GM21515 (cell line): ENCODE measurements around the gene PTPN21.
A peak's percentile ranks its signal among the peaks of the same experiment; 100 is the strongest.

Source experiments
- ATAC-seq: cut with Tn5 transposase; IDR thresholded peaks from one replicate; pipeline ENCODE4 v1.9.1; 2021; ENCODE audit not compliant: unreplicated experiment

PTPN21 gene

DNA sequence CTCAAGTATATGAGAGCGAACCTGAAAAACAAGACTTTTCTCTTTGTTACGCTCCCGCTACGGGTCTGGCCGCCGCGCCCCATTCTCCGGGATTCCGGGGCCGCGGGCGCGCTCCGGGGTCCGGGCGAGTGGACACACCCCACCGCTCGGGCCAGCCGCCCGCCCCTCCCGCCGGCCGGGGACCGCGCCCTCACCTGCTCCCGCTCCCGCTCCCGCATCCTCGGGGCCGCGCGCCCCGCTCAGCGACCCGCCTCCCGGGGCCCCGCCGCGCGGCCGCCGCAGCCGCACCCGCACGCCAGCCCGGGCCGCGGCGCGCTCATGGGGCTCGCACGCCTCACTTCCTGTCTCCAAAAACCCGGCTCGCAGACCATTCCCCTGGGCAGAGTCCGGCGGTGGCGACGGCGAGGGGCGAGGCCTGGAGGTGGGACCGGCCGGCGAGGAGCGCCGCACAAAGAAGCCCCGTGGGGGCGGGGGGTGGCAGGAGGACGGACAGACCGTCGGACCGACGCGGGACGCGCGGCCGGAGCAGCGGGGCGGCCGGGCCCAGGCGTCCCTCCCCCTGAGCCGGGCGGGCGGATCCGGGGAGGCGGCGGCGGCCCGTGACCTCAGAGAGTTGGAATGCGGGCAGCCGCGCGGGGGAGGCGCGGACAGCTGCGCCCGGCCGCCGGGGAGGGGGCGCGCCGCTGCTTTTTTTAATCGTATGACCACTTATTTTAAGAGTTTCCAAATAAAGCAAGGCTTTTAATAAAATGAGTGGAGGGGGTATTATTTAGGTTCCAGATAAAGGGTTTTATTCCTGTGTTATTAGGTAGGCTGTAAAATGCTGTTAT, at the start of gene PTPN21:
Gene PTPN21 (minus strand): TSS at position 551 of the 830 bp plus-strand sequence. CDS start 4,590 bp downstream, outside the sequence.
- ATAC-seq, result peak; percentile 53

DNA sequence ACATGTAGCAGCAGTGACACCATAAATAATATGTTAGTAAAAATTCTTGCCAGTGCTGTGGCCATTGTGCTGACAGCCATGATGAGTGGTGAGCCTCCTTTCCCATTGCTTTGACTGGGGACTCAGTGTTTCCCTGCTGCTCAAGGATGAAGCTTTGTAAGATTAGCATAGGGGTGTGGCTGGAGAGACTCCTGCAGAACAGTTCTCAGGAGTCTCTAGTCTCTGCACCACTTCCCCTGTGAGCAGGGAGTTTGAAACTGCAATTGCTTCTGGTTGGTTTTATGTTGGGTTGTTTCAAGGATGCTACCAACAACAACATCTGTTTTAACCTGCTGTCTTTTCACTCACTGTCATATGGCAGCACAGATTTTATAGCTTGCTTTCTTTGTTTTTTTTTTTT, 49.4 kb upstream of the PTPN21 start:
- ATAC-seq, result no peak

DNA sequence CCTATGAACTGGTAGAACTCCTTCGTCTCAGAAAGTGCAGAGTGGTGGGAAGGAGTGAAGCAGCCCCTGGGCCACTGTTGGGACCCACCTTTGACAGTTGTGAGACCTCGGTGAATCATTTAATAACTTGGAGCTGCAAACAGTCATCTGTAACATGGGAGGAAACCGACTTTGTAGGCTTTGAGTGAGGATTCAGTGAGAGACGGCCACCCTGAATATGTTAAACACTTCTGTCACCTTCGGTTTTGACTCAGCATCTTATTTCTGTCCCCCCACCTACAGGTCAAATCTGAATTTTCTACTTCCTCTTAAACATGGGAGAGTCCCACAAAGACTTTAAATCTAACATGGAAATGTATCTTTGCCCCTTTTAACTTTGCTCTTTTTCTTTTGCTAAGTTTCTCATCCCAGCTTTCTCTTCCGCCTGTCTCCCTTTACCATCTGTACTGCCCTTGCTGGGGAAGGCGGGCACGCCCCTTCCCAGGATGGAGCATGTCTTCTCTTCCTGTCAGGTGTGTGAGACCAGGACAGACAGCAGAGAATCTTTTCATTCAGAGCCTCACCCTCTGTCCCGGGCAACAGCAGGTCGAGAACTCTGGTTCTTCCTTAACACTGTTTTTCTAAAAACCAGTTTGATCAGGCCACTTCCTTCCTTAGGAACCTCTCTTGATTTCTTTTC, 45.1 kb upstream of the PTPN21 start:
- ATAC-seq, result peak; percentile 89

DNA sequence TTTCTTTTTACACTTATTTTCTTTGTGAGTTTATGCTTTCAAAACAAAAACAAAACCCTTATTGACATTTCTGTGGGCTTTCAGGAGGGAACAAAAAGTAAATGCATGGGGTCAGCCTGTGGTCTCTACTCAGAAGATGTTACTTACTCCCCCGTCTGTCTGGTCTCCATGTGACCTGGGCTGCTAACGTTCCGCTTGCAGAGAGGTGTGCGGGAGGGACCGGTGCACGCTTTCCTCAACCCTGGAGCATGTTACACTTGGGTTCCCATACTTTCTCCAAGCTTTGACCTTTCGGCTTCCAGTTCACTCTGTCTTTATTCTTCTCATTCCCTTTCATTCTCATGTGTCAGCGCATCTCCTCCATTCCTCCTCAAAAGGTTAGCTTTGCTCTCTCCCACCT, 44.5 kb upstream of the PTPN21 start:
- peak; percentile 43 for ATAC-seq

DNA sequence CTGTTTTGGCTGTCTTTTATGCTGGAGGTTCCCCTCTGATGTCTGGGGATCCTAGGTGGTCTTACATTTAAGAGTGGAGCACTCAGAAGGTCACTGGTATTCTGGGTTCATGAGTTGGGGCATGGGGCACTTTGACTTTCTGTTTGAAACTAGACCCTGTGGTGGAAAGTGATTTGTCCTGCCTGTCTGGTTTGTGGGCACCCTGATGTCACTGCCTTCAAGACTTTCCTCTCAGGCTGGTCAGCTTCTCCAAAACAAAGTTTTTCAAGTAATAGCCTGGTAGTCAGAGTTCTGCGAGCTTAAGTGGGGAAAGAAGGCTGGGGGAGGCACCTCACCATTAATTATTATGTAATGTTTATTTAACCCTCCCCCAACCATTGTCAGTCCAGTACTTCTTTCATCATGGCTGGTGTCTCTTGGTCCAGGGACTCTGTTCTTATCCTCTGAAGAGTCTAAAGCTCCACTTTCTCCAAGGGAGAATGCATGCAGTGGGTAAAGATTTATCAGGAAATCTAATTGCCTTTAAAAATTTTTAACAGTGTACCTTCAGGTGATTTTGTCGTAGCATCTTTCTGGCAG, 43.4 kb upstream of the PTPN21 start:
- ATAC-seq, result no peak

DNA sequence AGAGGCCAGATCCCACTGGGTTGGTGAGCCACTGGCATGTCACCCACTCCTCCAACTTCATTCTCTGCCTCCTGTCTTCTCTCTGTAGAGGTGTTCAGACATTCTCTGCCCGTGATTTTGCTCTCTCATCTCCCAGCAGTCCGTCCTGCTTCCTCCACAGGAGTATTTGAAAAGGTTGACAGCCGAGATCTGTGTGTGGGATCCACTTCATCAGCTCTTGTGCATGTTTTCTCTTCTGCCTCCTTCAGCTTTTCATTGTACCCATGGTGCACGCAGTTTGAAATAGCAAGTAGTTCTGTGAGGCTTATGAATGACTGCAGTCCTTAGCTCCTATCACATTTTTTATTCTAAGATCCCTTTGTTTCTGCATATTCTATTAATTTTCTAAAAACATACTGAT, 42.8 kb upstream of the PTPN21 start:
- ATAC-seq, result no peak

DNA sequence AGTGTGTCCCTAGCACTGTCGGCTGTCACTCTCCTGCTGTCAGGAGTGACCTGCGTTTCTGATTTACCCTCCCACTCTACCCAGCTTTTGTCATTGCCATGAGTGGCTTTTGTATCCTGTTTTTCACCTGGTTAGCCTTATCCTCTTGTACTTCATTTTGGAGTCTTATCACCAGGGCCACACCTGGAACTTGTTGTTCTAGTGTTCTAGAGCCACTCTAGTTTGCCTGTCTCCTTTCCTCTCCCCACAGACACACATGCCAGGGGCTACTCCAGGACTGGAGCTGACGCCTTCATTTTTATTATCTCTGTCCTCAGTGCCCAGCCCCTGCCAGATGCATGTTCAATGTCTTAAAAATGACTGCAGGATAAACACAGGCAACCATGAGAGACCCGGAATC, 42.2 kb upstream of the PTPN21 start:
- ATAC-seq, result no peak

DNA sequence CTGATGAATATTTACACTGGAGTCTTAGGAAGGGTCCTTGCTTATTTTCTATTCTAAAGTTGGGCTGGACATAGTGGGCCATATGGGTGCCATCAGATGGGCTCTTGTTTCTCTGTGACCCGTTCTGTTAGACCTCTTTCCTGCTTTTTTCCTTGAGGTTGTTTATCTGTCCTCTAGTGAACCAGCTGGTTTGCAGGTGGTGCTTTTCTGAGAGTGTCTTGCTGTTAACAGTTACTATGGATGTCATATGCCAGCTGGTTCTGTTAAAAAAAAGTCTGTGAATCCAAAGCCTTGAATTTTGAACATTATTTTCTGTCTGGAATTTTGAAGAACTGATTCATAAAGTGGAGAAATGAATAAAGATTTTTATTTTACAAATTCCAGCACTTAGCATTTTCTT, 37.2 kb upstream of the PTPN21 start:
- ATAC-seq, result no peak

DNA sequence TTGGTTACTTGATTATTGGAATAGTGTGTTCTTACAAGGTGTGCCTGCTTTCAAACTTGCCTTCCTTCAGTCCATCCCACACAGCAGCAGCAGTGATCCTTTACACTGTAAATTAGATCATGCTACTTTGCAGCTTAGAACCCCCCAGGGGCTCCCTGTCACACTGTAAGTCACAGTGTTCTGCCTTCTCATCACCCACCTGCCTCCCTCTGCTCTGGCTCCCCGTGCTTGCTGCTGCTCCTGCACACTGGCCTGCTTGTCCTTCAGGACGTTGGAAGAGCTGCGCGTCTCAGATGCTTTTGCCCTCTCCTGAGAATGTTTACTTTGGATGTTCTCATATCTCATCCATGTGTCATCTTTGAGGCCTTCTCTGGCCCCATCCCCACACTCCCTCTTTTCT, 35.4 kb upstream of the PTPN21 start:
- ATAC-seq, result no peak

DNA sequence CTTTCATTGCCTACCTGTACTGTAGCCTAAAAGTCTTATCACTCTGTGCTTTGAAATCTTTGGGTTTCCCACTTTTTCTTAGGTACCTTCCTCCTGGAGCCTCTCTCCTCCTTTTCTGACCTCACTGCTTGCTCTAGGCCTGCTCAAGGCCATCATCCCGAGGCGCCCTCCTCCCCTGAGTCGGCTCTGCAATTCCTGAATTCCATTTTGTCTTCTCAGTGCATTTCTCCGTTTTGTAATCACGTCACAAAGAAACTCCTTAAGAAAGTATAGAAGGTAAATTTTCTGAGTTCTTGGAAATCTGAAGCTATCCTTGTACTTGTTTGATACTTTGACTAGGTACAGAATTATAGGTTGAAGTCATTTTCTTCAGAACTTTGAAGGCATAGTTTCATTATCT, 33.3 kb upstream of the PTPN21 start:
- ATAC-seq, result no peak

DNA sequence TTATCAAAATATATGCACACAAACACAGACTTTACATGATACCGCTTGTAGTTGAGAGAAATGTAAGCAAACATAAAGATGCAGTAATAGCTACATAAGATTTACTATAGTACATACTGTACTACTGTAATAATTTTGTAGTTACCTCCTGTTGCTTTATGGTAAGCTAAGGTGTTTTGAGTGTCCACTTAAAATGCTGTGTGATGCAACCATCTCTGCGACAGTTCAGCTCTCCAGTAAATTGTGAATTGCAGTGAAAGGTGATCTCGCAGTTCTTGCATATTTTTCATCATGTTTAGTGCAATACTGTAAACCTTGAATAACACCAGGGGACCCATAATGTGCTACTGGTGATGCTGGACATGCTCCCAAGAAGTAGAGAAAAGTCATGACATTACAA, 29.6 kb upstream of the PTPN21 start:
- ATAC-seq, result no peak

DNA sequence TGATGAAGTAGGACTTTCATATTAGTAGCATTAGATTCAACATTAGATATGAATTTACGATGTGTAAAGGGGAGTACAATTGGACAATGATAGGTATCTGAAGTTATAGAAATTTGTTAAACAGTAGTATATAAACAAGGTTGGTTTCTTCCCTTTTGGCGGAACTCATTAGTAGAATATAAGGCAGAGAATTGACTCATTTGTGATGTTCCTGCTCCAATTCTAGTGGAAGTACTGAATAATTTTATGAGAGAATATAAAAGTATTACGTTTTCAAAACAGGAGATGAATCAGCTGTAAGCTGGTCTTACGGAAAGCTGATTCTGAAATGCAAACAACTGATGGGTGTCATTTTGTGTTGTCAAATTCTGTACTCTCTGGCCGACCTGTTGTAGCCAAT, 21.4 kb upstream of the PTPN21 start:
- no peak for ATAC-seq

DNA sequence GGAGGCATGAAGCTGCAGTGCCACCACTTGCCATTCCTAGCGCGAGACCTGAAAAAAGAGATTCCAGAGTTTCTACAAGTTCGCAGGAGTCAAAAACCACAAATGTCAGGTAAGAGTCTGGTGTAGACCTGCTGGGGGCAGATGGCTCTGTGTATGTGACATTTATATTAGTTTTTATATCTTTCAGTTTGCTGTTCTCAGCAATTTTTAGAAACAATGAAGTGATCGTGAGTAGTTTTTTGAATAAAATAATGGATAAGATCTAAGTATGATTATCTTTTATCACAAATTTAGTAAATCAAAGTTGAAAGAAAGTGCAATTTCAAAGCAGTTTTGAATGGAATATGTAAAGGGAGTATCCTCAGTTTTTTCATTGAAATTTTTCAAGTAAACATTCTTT, 17.3 kb upstream of the PTPN21 start:
- no peak for ATAC-seq

DNA sequence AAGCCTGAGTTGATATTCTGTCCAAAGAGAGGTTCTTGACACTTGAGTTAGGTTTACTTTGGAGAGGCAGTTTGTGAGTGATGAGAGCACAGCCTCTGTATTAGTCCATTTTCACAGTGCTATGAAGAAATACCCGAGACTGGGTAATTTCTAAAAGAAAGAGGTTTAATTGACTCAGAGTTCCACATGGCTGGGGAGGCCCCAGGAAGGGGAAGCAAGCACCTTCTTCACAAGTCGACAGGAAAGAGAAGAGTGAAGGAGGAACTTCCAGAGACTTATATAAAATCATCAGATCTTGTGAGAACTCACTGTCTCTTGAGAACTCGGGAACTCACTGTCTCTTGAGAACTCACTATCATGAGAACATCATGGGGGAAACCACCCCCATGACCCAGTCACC, 13.4 kb upstream of the PTPN21 start:
- no peak for ATAC-seq

DNA sequence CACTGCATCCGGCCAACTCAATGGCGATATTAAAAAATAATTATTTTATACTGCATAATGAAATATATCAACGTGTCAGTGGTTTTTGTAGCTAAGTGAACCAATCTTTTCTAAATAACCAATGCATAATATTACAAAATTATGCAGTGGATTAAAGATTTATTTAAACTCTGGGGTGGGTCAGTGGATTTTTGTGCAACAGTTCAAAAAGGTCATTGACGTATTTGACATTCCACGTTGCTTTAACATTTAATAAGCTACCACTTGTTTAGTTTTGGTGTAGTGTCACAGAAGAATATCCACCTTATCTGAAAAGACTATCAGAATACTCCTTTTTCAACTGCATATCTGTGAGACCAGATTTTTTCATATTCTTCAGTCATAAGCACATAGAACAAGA, 10.6 kb upstream of the PTPN21 start:
- no peak for ATAC-seq

DNA sequence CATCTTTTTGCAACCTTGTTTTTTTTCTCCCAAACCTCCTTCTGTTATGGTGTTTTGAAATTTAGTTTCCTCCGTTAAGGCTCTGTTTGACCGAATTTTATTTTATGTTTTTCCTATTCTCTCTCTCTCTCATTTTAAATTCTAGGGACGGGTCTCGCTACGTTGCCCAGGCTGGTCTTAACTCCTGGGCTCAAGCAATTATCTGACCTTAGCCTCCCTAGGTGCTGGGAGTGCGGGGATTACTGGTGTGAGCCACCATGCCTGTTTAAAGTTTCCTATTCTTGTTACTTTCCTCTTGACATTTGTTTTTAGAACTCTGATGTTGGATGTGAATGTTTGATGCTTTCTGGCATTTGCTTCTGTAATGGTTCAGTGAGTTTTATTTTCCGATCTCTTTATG, 9.0 kb upstream of the PTPN21 start:
- no peak for ATAC-seq

DNA sequence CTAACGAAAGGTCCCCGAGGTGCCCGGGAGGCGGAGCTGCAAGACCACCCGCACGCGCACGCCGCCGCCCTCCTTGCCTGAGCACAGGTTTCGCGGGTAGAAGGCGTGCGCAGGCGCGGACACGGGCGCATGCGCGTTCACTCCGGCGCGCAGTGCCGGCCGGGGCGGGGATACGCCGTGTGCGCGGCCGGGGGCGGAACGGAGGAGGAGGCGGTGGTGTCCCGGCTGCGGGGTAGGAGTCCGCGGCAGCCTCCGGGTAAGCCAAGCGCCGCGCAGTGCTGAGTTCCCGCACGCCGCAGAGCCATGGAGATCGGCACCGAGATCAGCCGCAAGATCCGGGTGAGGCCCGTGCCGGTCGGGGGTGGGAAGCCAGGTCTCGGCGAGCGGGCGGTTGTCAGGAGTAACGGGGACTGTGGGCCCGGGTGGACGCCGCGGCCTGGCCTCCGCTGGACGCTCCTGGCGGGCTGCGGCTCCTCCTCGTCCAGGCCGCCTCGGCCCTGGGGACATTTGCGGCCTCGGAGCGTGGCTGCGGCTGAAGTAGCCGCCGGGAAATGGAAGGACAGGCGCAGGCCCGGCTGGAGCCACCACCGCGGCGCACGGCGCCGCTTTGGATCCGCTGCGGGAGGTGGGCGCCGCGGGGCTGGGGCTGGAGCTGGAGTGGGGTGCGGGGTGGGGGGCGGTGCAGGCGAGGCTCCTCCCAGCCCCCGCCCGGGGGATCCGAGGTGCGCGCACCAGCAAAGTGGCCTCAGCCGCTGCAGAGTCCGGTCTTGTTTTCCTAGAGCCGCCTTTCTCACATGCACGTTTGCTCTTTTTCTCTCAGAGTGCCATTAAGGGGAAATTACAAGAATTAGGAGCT, 8.3 kb upstream of the PTPN21 start, which contains the start of gene ZC3H14:
Gene ZC3H14 (plus strand): TSS at position 207 of the 856 bp plus-strand sequence. CDS start 97 bp downstream, at position 304.
- ATAC-seq, result peak; percentile 95

DNA sequence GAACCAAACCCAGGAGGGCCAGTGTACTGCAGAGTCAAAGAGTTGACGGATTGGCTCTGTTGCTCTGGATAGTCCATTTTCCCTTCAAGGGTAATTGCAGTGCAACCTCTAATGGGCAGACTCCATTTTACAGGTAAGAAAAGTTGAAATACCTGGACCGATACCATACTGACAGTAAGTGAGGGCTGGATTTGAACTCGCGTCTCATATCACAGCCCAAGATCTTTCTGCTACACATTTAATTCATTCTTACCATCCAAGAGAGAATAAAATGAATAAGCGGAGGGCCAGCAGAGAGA, 7.7 kb upstream of the PTPN21 start:
- no peak for ATAC-seq

DNA sequence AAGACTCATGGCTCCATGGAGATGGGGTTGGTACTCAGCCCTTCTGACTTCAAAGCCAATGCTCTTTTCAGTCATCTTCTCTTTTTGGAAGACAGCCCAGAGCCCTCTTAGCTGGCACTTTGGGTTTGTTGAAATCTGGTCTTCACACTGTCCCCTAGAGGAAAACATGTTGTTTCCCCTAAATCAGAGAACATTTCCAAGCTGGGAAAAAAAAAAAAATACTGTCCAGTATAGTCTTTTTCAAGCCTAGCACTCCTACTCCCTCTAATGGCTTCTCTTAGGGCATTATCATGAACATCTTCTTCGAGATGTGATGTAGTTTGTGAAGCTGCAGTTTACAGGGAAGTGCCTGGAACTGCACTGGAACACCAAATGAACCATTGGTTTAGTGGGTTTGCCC, 5.0 kb upstream of the PTPN21 start:
- ATAC-seq, result no peak

DNA sequence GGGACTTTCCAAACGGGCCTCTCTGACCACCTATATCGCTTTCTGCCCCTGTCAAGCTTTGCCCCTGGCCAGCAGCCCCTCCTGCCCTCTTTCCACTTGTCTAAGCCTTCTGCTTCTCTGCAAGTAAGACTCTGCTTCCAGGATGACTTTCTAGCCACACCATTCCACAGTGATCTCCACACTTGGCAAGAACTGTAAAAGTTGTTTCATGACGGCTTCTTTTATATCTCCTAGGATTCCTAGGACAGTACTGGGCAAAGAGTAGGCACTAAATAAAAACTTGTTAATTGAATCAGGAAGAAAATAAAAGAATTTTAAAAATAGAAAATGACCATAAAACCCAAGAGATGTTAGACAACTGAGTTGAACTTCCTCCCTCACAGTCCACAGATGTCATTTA, 1.8 kb upstream of the PTPN21 start:
- no peak for ATAC-seq

DNA sequence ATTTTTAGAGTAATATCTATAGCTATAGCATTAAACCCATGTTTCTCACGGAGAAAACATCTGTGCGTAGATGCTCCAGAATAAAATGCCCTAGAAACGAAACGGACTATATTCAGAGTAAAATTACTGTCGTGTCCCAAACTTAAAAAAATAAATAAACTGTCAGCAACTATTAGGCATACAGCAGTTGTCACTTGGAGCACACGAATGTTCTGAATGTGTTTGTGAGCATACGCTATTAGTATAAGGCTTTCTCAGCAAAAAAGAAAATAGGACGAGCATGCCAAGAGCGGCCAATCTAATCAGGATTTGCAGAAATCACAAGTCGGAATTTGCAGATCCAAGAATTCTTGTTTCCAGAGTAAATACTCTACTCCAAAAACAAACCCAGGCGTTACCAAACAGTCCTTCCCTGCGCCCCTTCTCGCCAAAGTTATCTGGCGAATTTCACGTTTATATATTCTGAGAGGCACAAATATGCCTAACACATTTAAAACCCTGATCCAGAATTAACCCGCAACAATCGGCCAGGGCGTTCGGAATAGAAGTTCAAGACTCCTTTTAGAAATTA, 836 bp downstream of the PTPN21 start:
- no peak for ATAC-seq
